NT2/D1 (cell line): Measurements from ENCODE around the gene GBX1.

ENCODE experiments used
- YY1 ChIP-seq: IDR thresholded peaks from 2 replicates; pipeline ENCODE4 v1.6.1; 2011; ENCODE audit not compliant: insufficient read length, insufficient read depth
- ZNF274 ChIP-seq: IDR thresholded peaks from 2 replicates; pipeline ENCODE4 v1.6.1; 2011; ENCODE audit warnings: mild to moderate bottlenecking, low read depth, low read length

DNA sequence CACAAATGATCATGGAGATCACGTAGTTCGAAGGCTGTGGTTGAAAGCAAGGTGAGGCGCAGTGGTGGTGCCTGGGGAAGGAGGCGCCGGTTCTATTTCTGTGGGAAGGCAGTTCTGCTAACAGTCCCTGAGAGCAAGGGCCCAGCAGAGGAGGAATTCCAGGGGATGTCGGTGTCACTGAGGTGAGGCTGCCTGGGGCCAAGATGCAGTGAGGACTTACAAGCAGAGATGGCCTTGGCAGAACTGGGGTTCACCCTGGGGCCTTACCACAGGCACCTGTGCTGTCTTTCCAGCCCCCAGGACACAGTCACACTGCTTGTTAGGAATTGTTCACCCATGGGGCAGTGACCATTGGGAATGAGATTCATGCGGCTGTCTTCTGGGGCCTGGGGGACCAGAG, 26.7 kb downstream of the GBX1 start:
- no peak for TF ChIP-seq ZNF274
- TF ChIP-seq YY1 = no peak
